Activated T-cell treated with anti-CD3 and anti-CD28 coated beads, Interleukin-2, amount 50 U/mL, for 4 hours (primary cell): ENCODE results near the gene IBA57. TPM values are rescaled to one million over a fixed set of nuclear protein-coding genes. Genes with fewer than 3 reads are reported as not detected.
A peak's percentile ranks its signal among the peaks of the same experiment; 100 is the strongest.
"Not testable (repeated sequence)": the region's sequence is repeated elsewhere in the genome, so short reads cannot be mapped to it uniquely, and the experiment has no call there.

Experiments
- ATAC-seq, 2 donors: fragments of 200-7000 bp; cut with Tn5 transposase; one replicate each; pipeline ENCODE4 v1.10.0; 2021
- DNase-seq: peaks from one replicate; pipeline ENCODE4 v3.0.0-alpha.2; 2020
- H3K27me3 Mint-ChIP-seq: one replicate; pipeline ENCODE4 v1.8.0; 2021; ENCODE audit warnings: low read depth, mixed read lengths
- H3K36me3 Mint-ChIP-seq: one replicate; pipeline ENCODE4 v1.8.0; 2022; ENCODE audit warnings: mixed read lengths; ENCODE audit not compliant: insufficient read depth
- H3K4me1 Mint-ChIP-seq: one replicate; pipeline ENCODE4 v1.8.0; 2021; ENCODE audit warnings: low read depth, mixed read lengths
- H3K4me3 Mint-ChIP-seq: one replicate; pipeline ENCODE4 v1.8.0; 2021; ENCODE audit warnings: mild to moderate bottlenecking, moderate library complexity, mixed read lengths
- H3K9me3 Mint-ChIP-seq: one replicate; pipeline ENCODE4 v1.8.0; 2021; ENCODE audit warnings: mixed read lengths
- total RNA-seq, 3 donors: library from RNA; stranded (reverse); gene quantifications; one replicate each; pipeline ENCODE4 v1.2.1, GENCODE V29; 2021

The IBA57 gene
- total RNA-seq, 3 donors from 2014 or later: 14.5 to 17.6 (median 15.9) TPM

- ATAC-seq: no peak
- Mint-ChIP-seq H3K27me3 (no peaks in the 10 kb centered on the region), H3K36me3 (peaks cover 3% of the 10 kb centered on the region), H3K4me1 (peaks cover 38% of the 10 kb centered on the region), H3K9me3 (no peaks in the 10 kb centered on the region), H3K4me3 (peak overlapping the region; percentile 35)
- no peak for DNase-seq
These were observed 3.1 kb downstream of the IBA57 start for GRCh38 chr1:228168563-228169270.

DNA sequence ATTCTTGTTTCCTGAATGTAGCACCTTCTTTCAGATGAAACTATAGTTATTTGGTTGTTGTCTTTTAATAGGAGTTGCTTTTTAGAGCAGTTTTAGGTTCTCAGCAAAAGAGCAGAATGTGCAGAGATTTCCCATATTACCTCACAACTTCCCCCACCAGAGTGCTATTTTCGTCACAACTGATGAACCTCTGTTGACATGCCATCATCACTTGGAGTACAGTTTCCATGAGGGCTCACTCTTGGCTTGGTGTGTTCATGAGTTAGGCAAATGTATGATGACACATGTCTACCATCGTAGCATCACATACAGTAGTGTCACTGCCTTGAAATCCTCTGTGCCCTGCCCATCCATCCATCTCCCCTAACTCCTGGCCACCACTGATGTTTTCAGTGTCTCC lies 3.7 kb downstream of the IBA57 start:
- H3K9me3 Mint-ChIP-seq: no peaks in the 10 kb centered on the region
- H3K27me3 Mint-ChIP-seq: no peaks in the 10 kb centered on the region
- ATAC-seq (no peak), DNase-seq (no peak)
- peaks cover 32% of the 10 kb centered on the region for H3K4me1 Mint-ChIP-seq
- no peak overlapping the region for H3K4me3 Mint-ChIP-seq
- peaks cover 3% of the 10 kb centered on the region for H3K36me3 Mint-ChIP-seq

DNA sequence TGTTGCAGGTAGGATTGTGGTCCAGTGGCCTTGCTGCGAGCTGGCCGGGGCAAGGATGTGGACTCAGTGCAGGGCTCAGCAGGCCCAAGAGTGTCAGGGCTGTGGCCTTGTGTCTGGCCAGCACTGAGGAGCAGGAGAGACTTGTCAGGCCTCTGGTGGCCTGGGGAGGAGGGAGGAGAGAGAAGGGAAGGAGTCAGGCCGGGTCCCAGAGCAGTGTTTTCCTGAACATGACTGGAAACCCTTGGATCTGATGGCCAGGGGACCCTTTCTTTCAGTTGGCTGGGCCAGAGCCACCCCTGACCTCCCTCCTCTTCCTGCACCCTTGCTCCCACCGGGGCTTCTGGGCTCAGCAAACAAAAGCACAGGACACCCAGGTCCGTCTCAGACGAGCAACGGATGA lies 5.1 kb downstream of the IBA57 start:
- Mint-ChIP-seq H3K4me3 (no peak overlapping the region), H3K36me3 (peaks cover 3% of the 10 kb centered on the region), H3K9me3 (no peaks in the 10 kb centered on the region), H3K27me3 (no peaks in the 10 kb centered on the region), H3K4me1 (peaks cover 24% of the 10 kb centered on the region)
- DNase-seq (no peak), ATAC-seq (no peak)

DNA sequence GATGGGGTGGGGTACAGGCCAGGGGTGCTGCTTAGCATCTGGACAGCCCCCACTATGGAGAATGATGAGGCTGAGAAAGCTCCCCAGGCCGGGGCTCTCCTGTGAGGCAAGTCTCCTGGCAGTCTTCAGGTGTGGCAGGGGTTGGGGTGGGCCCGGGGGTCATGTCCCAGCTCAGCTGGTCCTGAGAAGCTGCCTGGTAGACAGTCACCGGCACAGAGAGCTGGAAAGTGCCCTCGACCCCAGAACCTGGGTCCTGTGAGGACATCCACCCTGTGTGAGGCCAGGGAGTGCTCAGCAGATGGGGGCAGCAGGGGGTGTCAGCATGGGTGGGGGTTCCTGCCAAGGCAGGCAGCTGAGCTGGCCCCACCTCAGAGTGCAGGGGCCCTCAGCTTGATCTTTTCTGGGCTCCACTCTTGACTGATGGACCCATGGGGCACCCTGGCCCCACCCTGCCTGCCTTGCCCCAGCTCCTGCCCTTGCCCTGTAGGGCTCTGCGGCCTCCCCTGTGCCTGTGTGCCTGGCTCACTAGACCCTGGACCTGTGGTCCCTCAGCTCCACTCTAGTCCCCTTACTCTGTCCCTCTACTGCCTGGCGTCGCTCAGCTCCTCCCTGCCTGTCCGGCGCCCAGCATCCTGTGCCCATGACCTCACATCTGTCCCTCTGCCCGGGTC lies 5.8 kb downstream of the IBA57 start:
- no peak overlapping the region for H3K4me3 Mint-ChIP-seq
- peaks cover 3% of the 10 kb centered on the region for H3K36me3 Mint-ChIP-seq
- no peaks in the 10 kb centered on the region for H3K27me3 Mint-ChIP-seq
- H3K9me3 Mint-ChIP-seq: no peaks in the 10 kb centered on the region
- ATAC-seq (no peak), DNase-seq (no peak)
- peaks cover 24% of the 10 kb centered on the region for H3K4me1 Mint-ChIP-seq

- H3K9me3 Mint-ChIP-seq: no peaks in the 10 kb centered on the region
- no peak for DNase-seq
- no peaks in the 10 kb centered on the region for H3K27me3 Mint-ChIP-seq
- H3K4me3 Mint-ChIP-seq: no peak overlapping the region
- H3K36me3 Mint-ChIP-seq: peaks cover 5% of the 10 kb centered on the region
- no peak for ATAC-seq
- H3K4me1 Mint-ChIP-seq: peaks cover 15% of the 10 kb centered on the region
These were observed 7.3 kb downstream of the IBA57 start for GRCh38 chr1:228172591-228173527.

DNA sequence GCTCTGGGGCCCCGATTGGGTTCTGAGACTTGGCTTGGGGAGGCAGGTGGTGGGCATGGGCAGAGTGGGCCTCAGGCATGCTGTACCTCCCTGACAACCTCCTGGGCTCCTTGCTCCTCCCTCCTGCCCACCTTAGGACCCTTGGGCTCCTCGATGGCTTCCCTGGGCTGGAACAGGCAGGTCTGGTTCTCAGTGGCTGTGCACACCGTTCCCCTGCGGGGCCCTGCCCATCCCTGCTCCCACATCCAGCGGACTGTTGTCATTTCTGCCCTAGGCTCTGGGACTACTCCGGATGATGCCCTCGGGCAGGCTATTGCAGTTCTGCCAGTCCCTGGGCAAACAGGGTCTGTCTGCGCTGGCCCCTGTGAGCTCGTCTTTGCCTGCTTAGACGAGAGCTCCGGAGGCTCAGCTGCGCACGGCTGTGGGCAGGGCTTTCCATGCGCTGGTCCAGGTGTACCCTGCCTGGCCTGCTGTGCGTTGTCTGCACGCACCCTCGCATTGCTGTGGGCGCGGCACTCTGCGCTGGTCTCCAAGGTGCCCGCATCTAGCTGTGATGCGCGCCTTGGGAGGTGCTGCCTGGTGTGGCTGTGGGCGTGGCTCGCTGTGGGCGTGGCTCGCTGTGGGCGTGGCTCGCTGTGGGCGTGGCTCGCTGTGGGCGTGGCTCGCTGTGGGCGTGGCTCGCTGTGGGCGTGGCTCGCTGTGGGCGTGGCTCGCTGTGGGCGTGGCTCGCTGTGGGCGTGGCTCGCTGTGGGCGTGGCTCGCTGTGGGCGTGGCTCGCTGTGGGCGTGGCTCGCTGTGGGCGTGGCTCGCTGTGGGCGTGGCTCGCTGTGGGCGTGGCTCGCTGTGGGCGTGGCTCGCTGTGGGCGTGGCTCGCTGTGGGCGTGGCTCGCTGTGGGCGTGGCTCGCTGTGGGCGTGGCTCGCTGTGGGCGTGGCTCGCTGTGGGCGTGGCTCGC lies 8.2 kb downstream of the IBA57 start:
- DNase-seq, H3K9me3 Mint-ChIP-seq, H3K27me3 Mint-ChIP-seq, H3K4me3 Mint-ChIP-seq, H3K36me3 Mint-ChIP-seq: not testable (repeated sequence)
- peaks cover 10% of the 10 kb centered on the region for H3K4me1 Mint-ChIP-seq
- ATAC-seq: peak; percentile 36 to 49

DNA sequence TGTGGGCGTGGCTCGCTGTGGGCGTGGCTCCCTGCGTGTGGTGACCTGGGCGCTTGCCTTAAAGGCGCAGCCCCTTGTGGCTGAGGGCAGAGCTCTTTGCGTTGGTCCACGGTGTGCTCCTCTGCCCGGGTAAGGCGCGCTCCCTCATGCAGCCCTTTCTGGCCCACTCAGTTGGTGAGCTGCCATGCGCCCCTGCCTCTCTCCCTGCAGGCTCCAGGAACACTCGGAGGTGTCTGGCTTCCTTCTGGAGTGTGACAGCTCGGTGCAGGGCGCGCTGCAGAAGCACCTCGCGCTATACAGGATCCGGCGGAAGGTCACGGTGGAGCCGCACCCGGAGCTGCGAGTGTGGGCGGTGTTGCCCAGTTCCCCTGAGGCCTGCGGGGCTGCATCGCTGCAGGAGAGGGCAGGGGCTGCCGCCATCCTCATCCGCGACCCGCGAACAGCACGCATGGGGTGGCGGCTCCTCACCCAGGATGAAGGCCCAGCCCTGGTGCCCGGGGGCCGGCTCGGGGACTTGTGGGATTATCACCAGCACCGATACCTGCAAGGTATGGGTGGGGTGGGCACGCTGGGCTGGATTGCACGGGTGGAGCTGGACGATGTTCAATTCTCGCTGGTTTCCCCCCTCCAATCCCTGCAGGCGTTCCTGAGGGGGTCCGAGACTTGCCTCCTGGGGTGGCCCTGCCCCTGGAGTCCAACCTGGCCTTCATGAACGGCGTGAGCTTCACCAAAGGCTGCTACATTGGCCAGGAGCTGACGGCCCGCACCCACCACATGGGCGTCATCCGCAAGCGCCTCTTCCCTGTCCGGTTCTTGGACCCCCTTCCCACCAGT lies 9.1 kb downstream of the IBA57 start:
- no peaks in the 10 kb centered on the region for H3K27me3 Mint-ChIP-seq
- H3K9me3 Mint-ChIP-seq: no peaks in the 10 kb centered on the region
- DNase-seq: no peak
- no peak overlapping the region for H3K4me3 Mint-ChIP-seq
- peak; percentile 35 to 51 for ATAC-seq
- peaks cover 5% of the 10 kb centered on the region for H3K36me3 Mint-ChIP-seq
- H3K4me1 Mint-ChIP-seq: peaks cover 8% of the 10 kb centered on the region

- ATAC-seq: no peak
- no peak for DNase-seq
- no peaks in the 10 kb centered on the region for H3K9me3 Mint-ChIP-seq
- H3K36me3 Mint-ChIP-seq: peaks cover 5% of the 10 kb centered on the region
- H3K4me1 Mint-ChIP-seq: peaks cover 7% of the 10 kb centered on the region
- no peak overlapping the region for H3K4me3 Mint-ChIP-seq
- no peaks in the 10 kb centered on the region for H3K27me3 Mint-ChIP-seq
These were observed 9.9 kb downstream of the IBA57 start for GRCh38 chr1:228175316-228176023.

DNA sequence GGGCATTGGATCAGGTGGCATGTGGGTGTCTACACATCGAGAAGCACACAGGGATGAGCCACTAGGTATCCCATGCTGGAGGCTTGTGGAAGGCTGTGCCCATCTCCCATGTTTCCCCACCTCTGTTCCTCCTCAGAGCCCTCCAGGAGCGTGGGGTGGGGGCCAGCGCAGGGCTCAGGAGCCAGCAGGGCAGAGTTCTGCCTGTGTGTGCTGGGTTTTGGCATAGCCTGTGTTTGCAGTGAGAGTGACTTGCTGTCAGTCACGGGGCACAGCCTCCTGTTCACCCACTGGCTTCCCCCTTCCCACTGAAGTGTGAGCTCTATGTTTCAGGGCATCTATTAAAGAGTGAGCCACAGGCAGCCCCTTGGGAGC lies 10.4 kb downstream of the IBA57 start:
- Mint-ChIP-seq H3K27me3 (no peaks in the 10 kb centered on the region), H3K36me3 (peaks cover 5% of the 10 kb centered on the region), H3K9me3 (no peaks in the 10 kb centered on the region), H3K4me1 (peaks cover 5% of the 10 kb centered on the region), H3K4me3 (no peak overlapping the region)
- DNase-seq (no peak), ATAC-seq (no peak)

GRCh38 chr1:228176461-228177182 lies 11.0 kb downstream of the IBA57 start:
- Mint-ChIP-seq H3K4me1 (peaks cover 5% of the 10 kb centered on the region), H3K9me3 (no peaks in the 10 kb centered on the region), H3K36me3 (peaks cover 5% of the 10 kb centered on the region), H3K4me3 (no peak overlapping the region), H3K27me3 (no peaks in the 10 kb centered on the region)
- DNase-seq (no peak), ATAC-seq (no peak)

DNA sequence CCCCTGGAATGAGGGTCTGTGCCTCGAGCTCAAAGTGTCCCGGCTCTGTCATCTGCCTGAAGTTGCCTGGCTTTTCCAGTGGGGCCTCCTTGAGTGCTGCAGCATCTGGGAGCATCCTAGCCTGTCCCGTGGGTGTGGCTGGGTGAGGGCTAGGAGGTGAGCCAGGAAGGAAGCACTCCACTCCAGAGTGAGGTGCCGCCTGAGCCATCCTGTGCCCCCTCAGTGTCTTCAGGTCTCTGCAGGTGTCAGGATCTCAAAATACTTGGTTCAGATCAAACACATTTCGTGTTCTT lies 11.5 kb downstream of the IBA57 start:
- Mint-ChIP-seq H3K9me3 (no peaks in the 10 kb centered on the region), H3K36me3 (peaks cover 5% of the 10 kb centered on the region), H3K4me1 (peaks cover 3% of the 10 kb centered on the region), H3K27me3 (no peaks in the 10 kb centered on the region), H3K4me3 (no peak overlapping the region)
- ATAC-seq (no peak), DNase-seq (no peak)
